DMS153 treated with DMSO at 0.1 percent for 48 hours (cell line): Measurements from ENCODE around the gene MED4.

Source experiments
- DNase-seq: peaks from one replicate; lab custom pipeline; 2025; ENCODE audit not compliant: unreplicated experiment; lab: John Stamatoyannopoulos, UW

The MED4 gene

DNA sequence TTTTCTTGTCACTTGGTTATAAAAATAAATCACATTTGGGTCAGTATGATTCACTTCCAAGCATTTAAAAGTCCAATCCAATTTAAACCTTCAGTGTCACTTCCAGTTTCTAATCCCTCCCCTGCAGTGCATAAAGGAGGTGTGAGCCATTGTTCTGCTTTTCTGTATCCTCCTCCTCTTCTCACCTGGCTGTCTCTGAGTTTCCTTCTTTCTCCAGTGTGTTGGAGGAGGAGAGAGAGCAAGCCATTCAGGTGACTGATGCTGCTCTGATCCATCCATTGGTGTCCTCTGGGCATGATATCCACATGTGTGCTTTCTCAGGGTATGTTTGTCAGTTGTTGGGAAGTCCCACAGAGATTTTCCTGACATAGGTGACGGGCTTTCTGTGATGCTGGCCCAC, 56.1 kb downstream of the MED4 start:
- DNase-seq, result no peak

DNA sequence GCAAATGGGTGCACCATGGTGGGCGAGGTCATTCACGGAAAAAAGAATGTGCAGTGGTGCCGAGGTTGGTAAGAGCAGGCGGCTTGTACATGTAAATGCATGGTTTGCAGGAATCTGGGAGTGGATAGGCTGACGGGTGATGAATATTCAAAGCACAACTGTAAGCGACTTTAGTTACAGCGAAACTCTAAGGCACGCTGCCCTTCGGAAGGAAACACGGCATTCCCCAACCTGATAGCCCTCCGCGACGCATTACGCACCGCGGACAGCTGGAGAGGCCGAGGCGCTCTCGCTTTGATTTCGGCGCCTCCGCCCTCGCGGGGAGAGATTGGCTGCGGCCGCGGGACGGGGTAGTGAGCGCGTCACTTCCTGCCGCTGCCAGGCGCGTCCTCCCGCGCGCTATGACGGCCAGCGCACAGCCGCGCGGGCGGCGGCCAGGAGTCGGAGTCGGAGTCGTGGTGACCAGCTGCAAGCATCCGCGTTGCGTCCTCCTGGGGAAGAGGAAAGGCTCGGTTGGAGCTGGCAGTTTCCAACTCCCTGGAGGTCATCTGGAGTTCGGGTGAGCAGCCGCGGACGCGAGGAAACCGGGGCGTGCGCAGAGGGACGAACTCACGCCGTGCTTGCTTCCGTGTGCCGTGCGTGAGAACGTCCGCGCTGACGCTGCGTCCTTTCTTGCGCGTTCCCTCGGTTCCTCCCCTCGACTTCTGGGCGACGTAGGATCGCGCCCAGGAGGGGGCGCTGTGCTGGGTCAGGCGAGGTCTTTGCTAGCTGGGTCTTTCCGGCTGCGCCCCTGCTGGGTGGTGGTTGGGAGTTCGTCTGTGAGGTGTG, 57.3 kb downstream of the MED4 start, which contains the start of gene NUDT15:
NUDT15 (plus strand) TSS at position 381 of the 828 bp plus-strand sequence; CDS start at position 402, 21 bp downstream.
- peak; percentile 90 for DNase-seq

DNA sequence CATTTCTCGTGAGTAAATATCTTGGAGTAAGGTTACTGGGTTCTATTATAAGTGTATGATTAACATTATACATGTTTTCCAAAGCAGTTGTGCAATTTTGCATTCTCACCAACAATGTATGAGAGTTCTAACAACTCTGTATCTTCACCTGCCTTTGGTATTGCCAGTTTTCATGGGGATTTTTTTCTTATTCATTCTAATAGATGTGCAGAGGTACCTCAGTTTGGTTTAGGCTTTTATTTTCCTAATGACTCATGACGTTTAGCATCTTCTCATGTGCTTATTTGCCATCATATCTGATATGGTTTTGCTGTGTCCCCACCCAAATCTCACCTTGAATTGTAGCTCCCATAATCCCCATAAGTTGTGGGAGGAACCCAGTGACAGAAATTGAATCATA, 65.0 kb downstream of the MED4 start:
- DNase-seq, result no peak

DNA sequence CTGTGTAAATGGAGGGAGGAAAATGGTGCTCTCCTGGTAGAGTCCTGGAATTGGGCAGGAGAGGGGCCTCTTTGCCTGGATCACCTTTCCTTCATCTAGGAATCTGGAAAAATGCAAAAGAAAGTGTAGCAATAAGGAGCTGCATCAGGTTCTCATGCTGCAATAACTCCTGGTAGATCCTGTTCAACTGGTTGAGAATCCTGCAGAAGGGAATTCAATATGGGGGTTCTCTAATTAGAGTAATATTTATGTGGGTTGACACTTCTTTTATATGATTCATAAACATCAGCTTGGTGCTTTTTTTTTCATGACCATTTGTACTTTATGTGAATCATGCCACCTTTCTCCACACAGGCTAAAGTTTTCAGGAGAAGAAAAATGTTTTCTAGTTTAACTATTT, 66.8 kb downstream of the MED4 start:
- DNase-seq, result no peak
